Smooth muscle cell (in vitro differentiated cells): Measurements from ENCODE around the gene SYAP1. TPM values are rescaled to one million over a fixed set of nuclear protein-coding genes. Genes with fewer than 3 reads are reported as not detected.
A peak's percentile ranks its signal among the peaks of the same experiment; 100 is the strongest.

Experiments used
- DNase-seq: peaks from one replicate; lab custom pipeline; 2025; ENCODE audit not compliant: unreplicated experiment; lab: John Stamatoyannopoulos, UW
- H2AFZ ChIP-seq: fragments of 200-600 bp; sonication (generic); 2 replicates; pipeline ENCODE4 v1.6.0; 2016; ENCODE audit warnings: antibody characterized with exemption, low read depth, mild to moderate bottlenecking
- H3F3A ChIP-seq: fragments of 200-600 bp; sonication (generic); 2 replicates; pipeline ENCODE4 v1.6.0; 2017; ENCODE audit warnings: antibody characterized with exemption, low read depth
- H3K27ac ChIP-seq: fragments of 200-600 bp; sonication (generic); 2 replicates; pipeline ENCODE4 v1.5.1; 2016; ENCODE audit warnings: low read depth, mild to moderate bottlenecking
- H3K27me3 ChIP-seq: fragments of 200-600 bp; sonication (generic); 2 replicates; pipeline ENCODE4 v1.6.1; 2016; ENCODE audit warnings: low read depth, mild to moderate bottlenecking
- H3K36me3 ChIP-seq: fragments of 200-600 bp; sonication (generic); 2 replicates; pipeline ENCODE4 v1.5.1; 2016; ENCODE audit warnings: low read depth
- H3K4me1 ChIP-seq: fragments of 200-600 bp; sonication (generic); 2 replicates; pipeline ENCODE4 v1.5.1; 2016; ENCODE audit warnings: low read depth
- H3K4me2 ChIP-seq: fragments of 200-600 bp; sonication (generic); 2 replicates; pipeline ENCODE4 v1.6.0; 2016; ENCODE audit warnings: mild to moderate bottlenecking
- H3K4me3 ChIP-seq: fragments of 200-600 bp; sonication (generic); 2 replicates; pipeline ENCODE4 v1.5.1; 2016; ENCODE audit warnings: mild to moderate bottlenecking
- H3K79me2 ChIP-seq: fragments of 200-600 bp; sonication (generic); 2 replicates; pipeline ENCODE4 v1.6.0; 2016; ENCODE audit warnings: low read depth, mild to moderate bottlenecking
- H3K9ac ChIP-seq: fragments of 200-600 bp; sonication (generic); 2 replicates; pipeline ENCODE4 v1.6.0; 2016; ENCODE audit warnings: low read depth
- H3K9me3 ChIP-seq: fragments of 200-600 bp; sonication (generic); replicated peaks from 2 replicates; pipeline ENCODE4 v1.5.1; 2016; ENCODE audit warnings: low read depth
- H4K20me1 ChIP-seq: fragments of 200-600 bp; sonication (generic); 2 replicates; pipeline ENCODE4 v1.6.0; 2016; ENCODE audit warnings: low read depth
- WGBS: methylation state at CpG from one replicate; pipeline ENCODE4 v1.1.7; 2016; ENCODE audit warnings: low lambda C conversion rate; 5-methylcytosine and 5-hydroxymethylcytosine counted together
- polyA plus RNA-seq: library from polyadenylated mRNA; unstranded; fragments of >200 nt; fragmentation: Nextera tagmentation; extraction: Ambion mirVana; gene quantifications from 2 replicates; pipeline ENCODE4 v1.2.1, GENCODE V29; 2016
- total RNA-seq: library from RNA; depleted of rRNA; stranded (reverse); fragments of >200 nt; gene quantifications from 2 replicates; pipeline ENCODE4 v1.2.3, GENCODE V29; 2014
- TF ChIP-seq, protein P1 (sequence below): fragments of 200-600 bp; sonication (generic); IDR thresholded peaks from 2 replicates; pipeline ENCODE4 v1.5.1; 2017; ENCODE audit warnings: borderline replicate concordance, mild to moderate bottlenecking, antibody characterized with exemption; ENCODE audit not compliant: insufficient read depth, poor library complexity, severe bottlenecking

The SYAP1 gene
- total and polyA plus RNA-seq, 2 experiments from 2014 or later, result 52.3 to 52.8 TPM

DNA sequence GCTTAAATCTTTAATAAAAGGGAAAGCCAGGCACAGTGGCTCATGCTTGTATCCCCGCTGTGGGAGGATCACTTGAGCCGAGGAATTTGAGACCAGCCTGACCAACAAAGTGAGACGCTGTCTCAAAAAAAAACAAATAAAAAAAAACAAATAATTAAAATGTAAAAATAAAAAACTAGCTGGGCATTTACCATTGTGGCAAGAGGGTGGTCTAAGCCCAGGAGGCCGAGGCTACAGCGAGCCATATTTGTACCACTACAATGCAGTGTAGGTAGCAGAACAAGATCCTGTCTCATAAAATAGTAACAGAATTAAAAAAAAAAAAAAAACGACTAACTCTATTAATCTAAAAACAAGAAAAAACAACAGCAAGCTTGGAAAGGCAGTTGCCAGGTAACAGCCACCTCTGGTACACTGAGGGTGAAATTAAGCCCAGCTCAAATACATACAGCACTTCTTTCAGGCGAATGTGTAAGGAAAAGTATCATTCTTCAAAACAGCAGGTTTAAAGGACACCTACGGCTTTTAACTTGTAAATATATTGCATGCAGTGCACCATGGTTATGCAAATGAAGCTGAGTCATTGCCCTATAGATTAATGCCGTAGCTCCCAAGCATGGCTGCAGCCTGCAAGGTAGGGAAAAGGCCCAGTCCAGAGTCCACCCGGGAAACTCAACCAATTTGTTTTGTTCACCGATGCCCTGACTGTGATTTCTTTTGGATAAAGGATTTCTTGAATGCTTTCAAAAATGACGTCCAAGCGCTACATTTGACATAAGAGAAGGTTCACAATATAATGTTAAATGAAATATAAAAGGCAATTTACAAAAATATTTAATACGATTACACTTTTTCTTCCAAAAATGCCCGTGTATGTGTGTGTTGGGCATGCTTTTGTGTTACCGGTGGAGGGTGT lies 52.3 kb downstream of the SYAP1 start:
- H3K36me3 ChIP-seq, result no peaks in the 10 kb centered on the region

DNA sequence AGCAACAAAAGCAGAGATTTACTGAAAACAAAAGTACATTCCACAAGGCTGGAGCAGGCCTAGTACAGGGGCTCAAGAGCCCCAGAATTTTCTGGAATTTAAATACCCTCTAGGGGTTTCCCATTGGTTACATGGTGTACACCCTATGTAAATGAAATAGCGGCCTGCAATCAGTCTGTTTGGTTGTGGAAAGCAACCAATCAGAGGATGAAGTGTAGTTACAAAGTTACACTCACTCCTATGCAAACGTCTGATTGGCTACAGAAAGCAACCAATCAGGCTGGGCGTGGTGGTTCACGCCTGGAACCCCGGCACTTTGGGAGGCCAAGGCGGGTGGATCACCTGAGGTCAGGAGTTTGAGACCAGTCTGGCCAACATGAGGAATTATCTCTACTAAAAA lies 53.0 kb downstream of the SYAP1 start:
- Histone ChIP-seq H2AFZ (peak overlapping the region; percentile 33), H3K27me3 (no peaks in the 10 kb centered on the region), H3K9me3 (no peaks in the 10 kb centered on the region), H3K4me1 (peaks cover 12% of the 10 kb centered on the region), H3K9ac (no peak overlapping the region), H3K36me3 (no peaks in the 10 kb centered on the region), H4K20me1 (no peaks in the 10 kb centered on the region), H3K4me2 (peak overlapping the region; percentile 67), H3K27ac (peak overlapping the region; percentile 94), H3F3A (no peaks in the 10 kb centered on the region), H3K4me3 (peak overlapping the region; percentile 17), H3K79me2 (no peaks in the 10 kb centered on the region)
- 87% methylated on average over 6 of the region's 6 CpGs for WGBS
- TF ChIP-seq, protein P1, sequence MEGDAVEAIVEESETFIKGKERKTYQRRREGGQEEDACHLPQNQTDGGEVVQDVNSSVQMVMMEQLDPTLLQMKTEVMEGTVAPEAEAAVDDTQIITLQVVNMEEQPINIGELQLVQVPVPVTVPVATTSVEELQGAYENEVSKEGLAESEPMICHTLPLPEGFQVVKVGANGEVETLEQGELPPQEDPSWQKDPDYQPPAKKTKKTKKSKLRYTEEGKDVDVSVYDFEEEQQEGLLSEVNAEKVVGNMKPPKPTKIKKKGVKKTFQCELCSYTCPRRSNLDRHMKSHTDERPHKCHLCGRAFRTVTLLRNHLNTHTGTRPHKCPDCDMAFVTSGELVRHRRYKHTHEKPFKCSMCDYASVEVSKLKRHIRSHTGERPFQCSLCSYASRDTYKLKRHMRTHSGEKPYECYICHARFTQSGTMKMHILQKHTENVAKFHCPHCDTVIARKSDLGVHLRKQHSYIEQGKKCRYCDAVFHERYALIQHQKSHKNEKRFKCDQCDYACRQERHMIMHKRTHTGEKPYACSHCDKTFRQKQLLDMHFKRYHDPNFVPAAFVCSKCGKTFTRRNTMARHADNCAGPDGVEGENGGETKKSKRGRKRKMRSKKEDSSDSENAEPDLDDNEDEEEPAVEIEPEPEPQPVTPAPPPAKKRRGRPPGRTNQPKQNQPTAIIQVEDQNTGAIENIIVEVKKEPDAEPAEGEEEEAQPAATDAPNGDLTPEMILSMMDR, result no peak
- DNase-seq, result no peak

More for the DNA sequence above, 52.3 kb downstream of the SYAP1 start:
- Histone ChIP-seq H2AFZ (peak overlapping the region; percentile 33), H3K27ac (peak overlapping the region; percentile 94), H3K27me3 (no peaks in the 10 kb centered on the region), H3K4me1 (peaks cover 12% of the 10 kb centered on the region), H3K79me2 (no peaks in the 10 kb centered on the region), H3K9ac (peak overlapping the region; percentile 92), H3K4me3 (peak overlapping the region; percentile 17), H3K4me2 (peak overlapping the region; percentile 67), H4K20me1 (no peaks in the 10 kb centered on the region), H3F3A (no peaks in the 10 kb centered on the region), H3K9me3 (no peaks in the 10 kb centered on the region)
- 20% methylated on average over 16 of the region's 16 CpGs for WGBS
- TF ChIP-seq, protein P1, result no peak
- peak; percentile 6 for DNase-seq

DNA sequence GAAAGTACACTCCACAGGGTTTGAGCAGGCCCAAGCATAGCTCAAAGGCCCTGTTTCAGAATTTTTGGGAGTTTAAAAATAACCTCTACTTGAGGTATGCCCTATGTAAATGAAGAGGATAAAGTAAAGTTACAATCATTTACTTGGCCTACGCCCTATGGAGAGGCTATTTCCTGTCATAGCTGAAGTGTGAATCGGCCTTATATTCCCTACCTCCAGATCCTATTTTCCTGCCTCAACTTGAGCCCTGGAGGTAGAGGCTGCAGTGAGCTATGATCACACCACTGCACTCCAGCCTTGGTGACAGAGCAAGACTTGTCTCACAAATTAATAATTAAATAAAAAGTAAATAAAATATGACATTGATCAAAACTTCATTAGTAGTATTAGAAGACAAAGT lies 55.3 kb downstream of the SYAP1 start:
- DNase-seq, result no peak
- no peaks in the 10 kb centered on the region for H3K79me2 ChIP-seq
- H3K4me2 ChIP-seq, result no peak overlapping the region
- no peaks in the 10 kb centered on the region for H3K27me3 ChIP-seq
- no peaks in the 10 kb centered on the region for H3K9me3 ChIP-seq
- TF ChIP-seq, protein P1, result no peak
- no peak overlapping the region for H3K27ac ChIP-seq
- no peak overlapping the region for H2AFZ ChIP-seq
- WGBS, result 97% methylated on average over 2 of the region's 2 CpGs
- no peak overlapping the region for H3K9ac ChIP-seq
- H4K20me1 ChIP-seq, result no peaks in the 10 kb centered on the region
- no peaks in the 10 kb centered on the region for H3F3A ChIP-seq
- no peak overlapping the region for H3K4me3 ChIP-seq
- peaks cover 12% of the 10 kb centered on the region for H3K4me1 ChIP-seq
- H3K36me3 ChIP-seq, result no peaks in the 10 kb centered on the region
